ENCODE measurements around the gene TGDS.
"Not testable (repeated sequence)": the region's sequence is repeated elsewhere in the genome, so short reads cannot be mapped to it uniquely, and the experiment has no call there.

The TGDS gene

GRCh38 chr13:94553766-94554165 is 42.2 kb downstream of the TGDS start:
- no peak for DNase-seq (ENCODE audit: low read depth, low spot score)

GRCh38 chr13:94552095-94552494 is 43.9 kb downstream of the TGDS start:
- DNase-seq (ENCODE audit: low read depth, low spot score): no peak

GRCh38 chr13:94550062-94550738 is 45.8 kb downstream of the TGDS start:
- no peak for DNase-seq (ENCODE audit: low read depth, low spot score)

- DNase-seq (ENCODE audit: low read depth, low spot score): peak; percentile 97
These were observed 46.5 kb downstream of the TGDS start for GRCh38 chr13:94549232-94550061.

GRCh38 chr13:94548821-94549231 is 47.1 kb downstream of the TGDS start:
- no peak for DNase-seq (ENCODE audit: low read depth, low spot score)

- DNase-seq (ENCODE audit: low read depth, low spot score): no peak
These were observed 47.6 kb downstream of the TGDS start for GRCh38 chr13:94548382-94548781.

GRCh38 chr13:94546061-94546839 is 49.7 kb downstream of the TGDS start:
- no peak for DNase-seq (ENCODE audit: low read depth, low spot score)

GRCh38 chr13:94544922-94545321 is 51.0 kb downstream of the TGDS start:
- DNase-seq (ENCODE audit: low read depth, low spot score): no peak

GRCh38 chr13:94542917-94543316 is 53.0 kb downstream of the TGDS start:
- DNase-seq (ENCODE audit: low read depth, low spot score): no peak

GRCh38 chr13:94537740-94538630 is 58.0 kb downstream of the TGDS start:
- DNase-seq (ENCODE audit: low read depth, low spot score): no peak

GRCh38 chr13:94535775-94536174 is 60.2 kb downstream of the TGDS start:
- DNase-seq (ENCODE audit: low read depth, low spot score): no peak

GRCh38 chr13:94535231-94535630 is 60.7 kb downstream of the TGDS start:
- DNase-seq (ENCODE audit: low read depth, low spot score): no peak

GRCh38 chr13:94534166-94534565 is 61.8 kb downstream of the TGDS start:
- DNase-seq (ENCODE audit: low read depth, low spot score): peak; percentile 55

GRCh38 chr13:94532278-94532677 is 63.7 kb downstream of the TGDS start:
- DNase-seq (ENCODE audit: low read depth, low spot score): not testable (repeated sequence)

- not testable (repeated sequence) for DNase-seq (ENCODE audit: low read depth, low spot score)
These were observed 69.0 kb downstream of the TGDS start for GRCh38 chr13:94526956-94527355.

- DNase-seq (ENCODE audit: low read depth, low spot score): no peak
These were observed 70.2 kb downstream of the TGDS start for GRCh38 chr13:94525781-94526180.

GRCh38 chr13:94524407-94524806 is 71.5 kb downstream of the TGDS start:
- no peak for DNase-seq (ENCODE audit: low read depth, low spot score)
